ENCODE data around the gene APH1B. TPM values are rescaled to one million over a fixed set of nuclear protein-coding genes. Genes with fewer than 3 reads are reported as not detected.
A peak's percentile ranks its signal among the peaks of the same experiment; 100 is the strongest.

Gene APH1B
- total RNA-seq, 1 donor: 17.7 TPM

GRCh38 chr15:63251701-63252100, 25.7 kb upstream of the APH1B start:
- H3K36me3 ChIP-seq (ENCODE audit: insufficient read depth, low read length): peaks cover 13% of the 10 kb centered on the region
- no peak overlapping the region for H2AFZ ChIP-seq (ENCODE audit: low read length)
- no peaks in the 10 kb centered on the region for H4K20me1 ChIP-seq (ENCODE audit: insufficient read depth, low read length)
- H3K79me2 ChIP-seq (ENCODE audit: insufficient read depth, low read length): peaks cover 15% of the 10 kb centered on the region
- no peaks in the 10 kb centered on the region for H3K9me3 ChIP-seq (ENCODE audit: low read depth, low read length)
- peak overlapping the region; percentile 96 for H3K27ac ChIP-seq (ENCODE audit: low read depth, low read length)
- TF ChIP-seq, protein P1, sequence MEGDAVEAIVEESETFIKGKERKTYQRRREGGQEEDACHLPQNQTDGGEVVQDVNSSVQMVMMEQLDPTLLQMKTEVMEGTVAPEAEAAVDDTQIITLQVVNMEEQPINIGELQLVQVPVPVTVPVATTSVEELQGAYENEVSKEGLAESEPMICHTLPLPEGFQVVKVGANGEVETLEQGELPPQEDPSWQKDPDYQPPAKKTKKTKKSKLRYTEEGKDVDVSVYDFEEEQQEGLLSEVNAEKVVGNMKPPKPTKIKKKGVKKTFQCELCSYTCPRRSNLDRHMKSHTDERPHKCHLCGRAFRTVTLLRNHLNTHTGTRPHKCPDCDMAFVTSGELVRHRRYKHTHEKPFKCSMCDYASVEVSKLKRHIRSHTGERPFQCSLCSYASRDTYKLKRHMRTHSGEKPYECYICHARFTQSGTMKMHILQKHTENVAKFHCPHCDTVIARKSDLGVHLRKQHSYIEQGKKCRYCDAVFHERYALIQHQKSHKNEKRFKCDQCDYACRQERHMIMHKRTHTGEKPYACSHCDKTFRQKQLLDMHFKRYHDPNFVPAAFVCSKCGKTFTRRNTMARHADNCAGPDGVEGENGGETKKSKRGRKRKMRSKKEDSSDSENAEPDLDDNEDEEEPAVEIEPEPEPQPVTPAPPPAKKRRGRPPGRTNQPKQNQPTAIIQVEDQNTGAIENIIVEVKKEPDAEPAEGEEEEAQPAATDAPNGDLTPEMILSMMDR (IDR thresholded peaks at IDR 0.05; ENCODE audit: extremely low read depth, low read depth, low read length): no peak
- H3K27me3 ChIP-seq (ENCODE audit: insufficient read depth, low read length): no peaks in the 10 kb centered on the region
- DNase-seq (ENCODE audit: insufficient read length, low spot score, missing footprints): no peak
- no peak overlapping the region for H3K4me2 ChIP-seq (ENCODE audit: insufficient read depth, low read length)
- H3K4me1 ChIP-seq (ENCODE audit: insufficient read depth, low read length): peaks cover 44% of the 10 kb centered on the region
- H3K4me3 ChIP-seq (ENCODE audit: insufficient read depth, low read length): no peak overlapping the region

DNA sequence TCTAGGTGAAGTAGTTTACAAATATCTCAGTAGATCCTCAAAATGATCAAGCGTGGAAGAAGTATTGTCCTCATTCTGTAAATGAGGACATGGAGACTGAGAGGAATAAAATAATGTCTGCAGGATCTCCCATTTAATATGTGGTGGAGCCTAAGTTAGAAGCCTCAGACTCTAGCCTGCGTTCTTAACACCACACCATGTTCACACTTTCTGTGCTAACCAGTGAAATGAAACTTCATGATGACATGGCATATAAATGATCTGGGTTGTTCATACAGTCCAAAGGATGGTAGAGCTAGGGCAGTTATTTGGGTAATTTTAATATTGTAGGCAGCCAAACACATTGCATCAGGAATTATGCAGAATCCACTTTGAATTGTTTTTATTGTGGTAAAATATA, 25.1 kb upstream of the APH1B start:
- no peak for DNase-seq (ENCODE audit: insufficient read length, low spot score, missing footprints)
- H3K9me3 ChIP-seq (ENCODE audit: low read depth, low read length): no peaks in the 10 kb centered on the region
- no peaks in the 10 kb centered on the region for H4K20me1 ChIP-seq (ENCODE audit: insufficient read depth, low read length)
- peaks cover 15% of the 10 kb centered on the region for H3K79me2 ChIP-seq (ENCODE audit: insufficient read depth, low read length)
- H3K4me3 ChIP-seq (ENCODE audit: insufficient read depth, low read length): no peak overlapping the region
- H2AFZ ChIP-seq (ENCODE audit: low read length): no peak overlapping the region
- H3K36me3 ChIP-seq (ENCODE audit: insufficient read depth, low read length): peaks cover 11% of the 10 kb centered on the region
- peak overlapping the region; percentile 96 for H3K27ac ChIP-seq (ENCODE audit: low read depth, low read length)
- TF ChIP-seq, protein P1 (IDR thresholded peaks at IDR 0.05; ENCODE audit: extremely low read depth, low read depth, low read length): no peak
- no peak overlapping the region for H3K4me2 ChIP-seq (ENCODE audit: insufficient read depth, low read length)
- peaks cover 45% of the 10 kb centered on the region for H3K4me1 ChIP-seq (ENCODE audit: insufficient read depth, low read length)
- H3K27me3 ChIP-seq (ENCODE audit: insufficient read depth, low read length): no peaks in the 10 kb centered on the region

- no peak overlapping the region for H3K4me3 ChIP-seq (ENCODE audit: insufficient read depth, low read length)
- H3K4me2 ChIP-seq (ENCODE audit: insufficient read depth, low read length): no peak overlapping the region
- peaks cover 15% of the 10 kb centered on the region for H3K79me2 ChIP-seq (ENCODE audit: insufficient read depth, low read length)
- no peaks in the 10 kb centered on the region for H3K27me3 ChIP-seq (ENCODE audit: insufficient read depth, low read length)
- no peaks in the 10 kb centered on the region for H4K20me1 ChIP-seq (ENCODE audit: insufficient read depth, low read length)
- no peak for DNase-seq (ENCODE audit: insufficient read length, low spot score, missing footprints)
- H3K36me3 ChIP-seq (ENCODE audit: insufficient read depth, low read length): peaks cover 12% of the 10 kb centered on the region
- no peak overlapping the region for H3K27ac ChIP-seq (ENCODE audit: low read depth, low read length)
- TF ChIP-seq, protein P1 (IDR thresholded peaks at IDR 0.05; ENCODE audit: extremely low read depth, low read depth, low read length): no peak
- H2AFZ ChIP-seq (ENCODE audit: low read length): no peak overlapping the region
- peaks cover 31% of the 10 kb centered on the region for H3K4me1 ChIP-seq (ENCODE audit: insufficient read depth, low read length)
- H3K9me3 ChIP-seq (ENCODE audit: low read depth, low read length): no peaks in the 10 kb centered on the region
Observed at GRCh38 chr15:63254991-63255390, 22.4 kb upstream of the APH1B start.

- H3K27ac ChIP-seq (ENCODE audit: low read depth, low read length): peak overlapping the region; percentile 70
- peaks cover 17% of the 10 kb centered on the region for H3K36me3 ChIP-seq (ENCODE audit: insufficient read depth, low read length)
- H3K4me2 ChIP-seq (ENCODE audit: insufficient read depth, low read length): no peak overlapping the region
- H2AFZ ChIP-seq (ENCODE audit: low read length): no peak overlapping the region
- peaks cover 29% of the 10 kb centered on the region for H3K4me1 ChIP-seq (ENCODE audit: insufficient read depth, low read length)
- no peaks in the 10 kb centered on the region for H4K20me1 ChIP-seq (ENCODE audit: insufficient read depth, low read length)
- no peaks in the 10 kb centered on the region for H3K27me3 ChIP-seq (ENCODE audit: insufficient read depth, low read length)
- TF ChIP-seq, protein P1 (IDR thresholded peaks at IDR 0.05; ENCODE audit: extremely low read depth, low read depth, low read length): no peak
- no peak overlapping the region for H3K4me3 ChIP-seq (ENCODE audit: insufficient read depth, low read length)
- H3K9me3 ChIP-seq (ENCODE audit: low read depth, low read length): no peaks in the 10 kb centered on the region
- peaks cover 15% of the 10 kb centered on the region for H3K79me2 ChIP-seq (ENCODE audit: insufficient read depth, low read length)
- DNase-seq (ENCODE audit: insufficient read length, low spot score, missing footprints): no peak
Observed at GRCh38 chr15:63255489-63255990, 21.9 kb upstream of the APH1B start.
